Ishikawa (cell line): ENCODE results near the gene SELENOM.

Experiments
- CREB1 ChIP-seq: IDR thresholded peaks from 2 replicates; pipeline ENCODE4 v1.6.1; 2012; ENCODE audit warnings: low read depth
- EP300 ChIP-seq: IDR thresholded peaks from 2 replicates; pipeline ENCODE4 v1.6.1; 2012; ENCODE audit warnings: borderline replicate concordance
- FOXM1 ChIP-seq: IDR thresholded peaks from 2 replicates; pipeline ENCODE4 v1.6.1; 2012; ENCODE audit warnings: low read depth, borderline replicate concordance
- RAD21 ChIP-seq: IDR thresholded peaks from 2 replicates; pipeline ENCODE4 v1.6.1; 2012; ENCODE audit warnings: low read depth
- TAF1 ChIP-seq: IDR thresholded peaks from 2 replicates; pipeline ENCODE4 v1.6.1; 2012; ENCODE audit warnings: low read depth, mild to moderate bottlenecking
- TCF12 ChIP-seq: IDR thresholded peaks from 2 replicates; pipeline ENCODE4 v1.6.1; 2012; ENCODE audit warnings: low read depth
- TEAD4 ChIP-seq: IDR thresholded peaks from 2 replicates; pipeline ENCODE4 v1.6.1; 2012
- YY1 ChIP-seq: IDR thresholded peaks from 2 replicates; pipeline ENCODE4 v1.6.1; 2012; ENCODE audit warnings: low read depth
- TF ChIP-seq, protein P1 (sequence below): IDR thresholded peaks from 2 replicates; pipeline ENCODE4 v1.6.1; 2012; ENCODE audit warnings: low read depth, mild to moderate bottlenecking
- TF ChIP-seq, protein P2 (sequence below): IDR thresholded peaks from 2 replicates; pipeline ENCODE4 v1.6.1; 2012

DNA sequence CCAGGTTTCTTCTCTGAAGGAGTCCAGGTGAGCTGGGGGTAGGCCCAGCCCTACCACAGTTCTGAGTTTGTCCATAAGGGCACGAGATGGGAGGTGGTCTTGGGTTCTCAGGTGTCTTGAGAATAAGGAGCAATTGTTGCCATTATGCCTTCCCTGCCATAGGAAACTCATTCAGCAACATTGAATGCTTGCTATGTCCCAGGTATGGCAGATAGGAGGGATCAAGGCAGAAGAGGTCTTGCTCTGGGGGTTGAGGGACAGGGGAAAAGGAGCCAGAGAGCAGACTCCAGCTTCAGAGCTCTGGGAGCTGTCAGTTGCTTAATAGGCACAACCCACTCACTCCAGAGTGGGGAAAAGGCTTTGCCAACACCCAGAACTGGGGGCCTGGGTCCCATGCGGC is 4.3 kb downstream of the SELENOM start:
- TF ChIP-seq TEAD4 (no peak), RAD21 (no peak), EP300 (no peak), FOXM1 (no peak), YY1 (no peak), CREB1 (no peak), TCF12 (no peak), TAF1 (no peak)
- TF ChIP-seq, protein P1, sequence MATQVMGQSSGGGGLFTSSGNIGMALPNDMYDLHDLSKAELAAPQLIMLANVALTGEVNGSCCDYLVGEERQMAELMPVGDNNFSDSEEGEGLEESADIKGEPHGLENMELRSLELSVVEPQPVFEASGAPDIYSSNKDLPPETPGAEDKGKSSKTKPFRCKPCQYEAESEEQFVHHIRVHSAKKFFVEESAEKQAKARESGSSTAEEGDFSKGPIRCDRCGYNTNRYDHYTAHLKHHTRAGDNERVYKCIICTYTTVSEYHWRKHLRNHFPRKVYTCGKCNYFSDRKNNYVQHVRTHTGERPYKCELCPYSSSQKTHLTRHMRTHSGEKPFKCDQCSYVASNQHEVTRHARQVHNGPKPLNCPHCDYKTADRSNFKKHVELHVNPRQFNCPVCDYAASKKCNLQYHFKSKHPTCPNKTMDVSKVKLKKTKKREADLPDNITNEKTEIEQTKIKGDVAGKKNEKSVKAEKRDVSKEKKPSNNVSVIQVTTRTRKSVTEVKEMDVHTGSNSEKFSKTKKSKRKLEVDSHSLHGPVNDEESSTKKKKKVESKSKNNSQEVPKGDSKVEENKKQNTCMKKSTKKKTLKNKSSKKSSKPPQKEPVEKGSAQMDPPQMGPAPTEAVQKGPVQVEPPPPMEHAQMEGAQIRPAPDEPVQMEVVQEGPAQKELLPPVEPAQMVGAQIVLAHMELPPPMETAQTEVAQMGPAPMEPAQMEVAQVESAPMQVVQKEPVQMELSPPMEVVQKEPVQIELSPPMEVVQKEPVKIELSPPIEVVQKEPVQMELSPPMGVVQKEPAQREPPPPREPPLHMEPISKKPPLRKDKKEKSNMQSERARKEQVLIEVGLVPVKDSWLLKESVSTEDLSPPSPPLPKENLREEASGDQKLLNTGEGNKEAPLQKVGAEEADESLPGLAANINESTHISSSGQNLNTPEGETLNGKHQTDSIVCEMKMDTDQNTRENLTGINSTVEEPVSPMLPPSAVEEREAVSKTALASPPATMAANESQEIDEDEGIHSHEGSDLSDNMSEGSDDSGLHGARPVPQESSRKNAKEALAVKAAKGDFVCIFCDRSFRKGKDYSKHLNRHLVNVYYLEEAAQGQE = no peak
- TF ChIP-seq, protein P2, sequence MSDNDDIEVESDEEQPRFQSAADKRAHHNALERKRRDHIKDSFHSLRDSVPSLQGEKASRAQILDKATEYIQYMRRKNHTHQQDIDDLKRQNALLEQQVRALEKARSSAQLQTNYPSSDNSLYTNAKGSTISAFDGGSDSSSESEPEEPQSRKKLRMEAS = no peak
